ENCODE results near the gene NRF1. TPM values are rescaled to one million over a fixed set of nuclear protein-coding genes. Genes with fewer than 3 reads are reported as not detected.

NRF1 gene
- total RNA-seq, 1 donor from 2014 or later = 22.6 TPM

DNA sequence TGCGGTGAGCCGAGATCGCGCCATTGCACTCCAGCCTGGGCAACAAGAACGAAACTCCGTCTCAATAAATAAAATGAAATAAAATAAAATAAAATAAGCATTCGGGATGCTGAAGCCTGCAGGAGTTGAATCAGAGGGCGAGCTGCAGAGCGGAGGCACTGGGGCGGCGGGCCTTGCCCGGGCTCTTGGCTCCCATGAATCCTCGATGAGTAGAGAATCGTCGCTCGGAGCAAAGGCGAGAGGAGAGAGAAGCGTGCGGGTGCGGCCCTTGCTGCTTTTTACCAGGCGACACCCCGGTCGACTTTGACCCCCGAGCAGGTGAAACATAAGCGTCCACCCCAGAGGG is 172.9 kb downstream of the NRF1 start:
- DNase-seq (ENCODE audit: extremely low spot score in 2 of 2) = no peak
- TF ChIP-seq POLR2AphosphoS5 (IDR thresholded peaks at IDR 0.05; ENCODE audit: insufficient read depth in 1 of 2, low read depth in 1 of 2) (no peak), POLR2A (IDR thresholded peaks at IDR 0.05) (no peak)
- intact Hi-C loops (cut with DNase I) = no loop called here
- Histone ChIP-seq H3K4me3 (no peak overlapping the region), H3K9me3 (no peaks in the 10 kb centered on the region), H3K27me3 (peaks cover 37% of the 10 kb centered on the region), H3K36me3 (no peaks in the 10 kb centered on the region), H3K4me1 (peaks cover 69% of the 10 kb centered on the region), H3K27ac (no peak overlapping the region)

DNA sequence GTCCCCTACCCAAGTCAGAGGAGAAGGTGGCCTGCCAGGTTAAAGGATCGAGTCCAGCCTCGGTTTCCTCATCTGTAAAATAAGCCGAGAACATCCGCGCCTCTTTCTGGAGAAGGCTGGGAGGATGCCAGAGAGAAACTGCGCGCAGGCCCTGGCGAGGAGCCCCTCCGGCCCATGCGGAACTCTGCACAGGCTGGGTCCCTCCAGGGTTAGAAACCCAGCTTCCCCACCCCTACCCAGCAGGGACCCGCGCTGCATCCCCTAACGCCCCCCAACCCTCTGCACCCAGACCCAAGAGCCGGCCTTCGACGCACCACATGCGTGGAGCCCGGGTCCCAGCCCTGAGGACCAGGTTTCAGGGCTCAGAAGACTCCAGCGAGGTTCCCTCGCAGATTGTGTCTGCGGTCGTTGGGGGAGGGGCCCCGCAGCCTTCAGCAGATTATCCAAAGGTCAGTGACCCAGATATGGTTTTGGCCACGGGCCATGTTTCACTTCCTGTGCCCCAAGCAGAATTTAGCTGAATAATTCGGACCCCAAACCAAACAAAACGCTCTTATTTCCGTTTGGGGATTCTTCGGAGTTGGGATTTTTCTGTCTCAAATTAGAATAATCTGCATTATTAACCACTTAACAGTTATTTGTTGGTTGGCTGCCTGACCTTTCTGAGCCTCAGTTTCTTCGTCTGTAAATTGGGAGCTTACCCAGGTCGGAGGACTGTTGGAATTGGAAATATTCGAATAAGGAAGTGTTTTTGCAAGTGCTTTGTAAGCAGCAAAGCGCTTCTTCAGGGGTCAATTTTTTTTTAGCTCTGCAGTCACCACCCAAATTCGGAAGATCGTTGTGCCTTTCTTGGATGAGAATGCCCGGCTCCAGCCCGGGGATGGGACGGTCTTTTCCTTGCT is 173.5 kb downstream of the NRF1 start:
- H3K4me3 ChIP-seq = peak overlapping the region in 1 of 2 donors; percentile 15
- peaks cover 62% of the 10 kb centered on the region for H3K4me1 ChIP-seq
- peaks cover 35% of the 10 kb centered on the region for H3K27me3 ChIP-seq
- intact Hi-C loops (cut with DNase I) = no loop called here
- no peaks in the 10 kb centered on the region for H3K9me3 ChIP-seq
- no peak for DNase-seq (ENCODE audit: extremely low spot score in 2 of 2)
- no peak overlapping the region for H3K27ac ChIP-seq
- TF ChIP-seq CTCF (IDR thresholded peaks at IDR 0.05) = no peak
- TF ChIP-seq POLR2AphosphoS5 (IDR thresholded peaks at IDR 0.05; ENCODE audit: insufficient read depth in 1 of 2, low read depth in 1 of 2) = no peak
- TF ChIP-seq POLR2A (IDR thresholded peaks at IDR 0.05) = no peak
- no peaks in the 10 kb centered on the region for H3K36me3 ChIP-seq

DNA sequence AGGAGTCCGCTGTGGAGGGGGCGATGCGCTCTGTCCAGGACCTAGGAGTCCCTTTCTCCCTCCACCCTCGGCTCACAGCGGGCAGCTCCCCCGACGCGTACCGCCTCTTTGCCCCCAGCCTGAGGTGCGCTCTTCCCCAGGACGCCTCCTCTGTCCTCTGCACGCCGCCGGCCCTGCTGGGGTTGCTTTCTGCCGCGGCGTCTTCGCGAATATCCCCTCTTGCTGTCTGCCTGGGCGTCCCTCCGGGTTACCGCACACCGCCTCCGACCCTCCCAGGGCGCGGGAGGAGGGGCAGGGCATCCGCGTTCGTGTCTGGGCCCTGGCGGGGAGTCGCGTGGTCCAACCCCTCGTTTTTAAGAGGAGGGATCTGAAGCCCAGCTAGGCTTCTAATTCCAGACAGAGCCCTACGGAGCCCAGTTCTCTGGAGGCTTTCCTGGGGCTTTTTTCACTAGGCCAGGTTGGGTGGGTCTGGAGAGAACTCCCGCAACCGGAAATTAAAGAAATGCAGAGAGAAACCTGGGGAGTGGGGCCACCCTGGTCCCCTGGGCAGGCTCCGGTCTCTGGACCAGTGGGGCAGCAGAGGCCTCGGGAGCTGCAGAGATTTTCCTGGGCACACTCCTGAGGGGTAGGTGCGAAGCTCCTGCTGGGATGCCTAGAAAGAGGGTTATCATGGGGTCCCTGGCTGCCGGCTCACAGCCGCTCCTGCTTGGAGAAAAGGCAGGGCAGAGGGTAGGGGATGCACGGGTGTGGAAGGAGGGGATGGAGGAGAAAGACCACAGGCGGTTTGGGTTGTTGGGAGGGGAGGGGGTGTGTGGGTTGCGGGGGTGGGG is 174.4 kb downstream of the NRF1 start:
- TF ChIP-seq CTCF (IDR thresholded peaks at IDR 0.05) (no peak), POLR2AphosphoS5 (IDR thresholded peaks at IDR 0.05; ENCODE audit: insufficient read depth in 1 of 2, low read depth in 1 of 2) (no peak), POLR2A (IDR thresholded peaks at IDR 0.05) (no peak)
- H3K9me3 ChIP-seq = no peaks in the 10 kb centered on the region
- H3K4me3 ChIP-seq = peak overlapping the region in 1 of 2 donors; percentile 15
- H3K4me1 ChIP-seq = peaks cover 54% of the 10 kb centered on the region
- H3K27ac ChIP-seq = no peak overlapping the region
- peaks cover 29% of the 10 kb centered on the region for H3K27me3 ChIP-seq
- DNase-seq (ENCODE audit: extremely low spot score in 2 of 2) = no peak
- no peaks in the 10 kb centered on the region for H3K36me3 ChIP-seq
- intact Hi-C loops (cut with DNase I) = no loop called here

GRCh38 chr7:129786825-129787563 is 175.5 kb downstream of the NRF1 start:
- H3K36me3 ChIP-seq = no peaks in the 10 kb centered on the region
- H3K27me3 ChIP-seq = peaks cover 19% of the 10 kb centered on the region
- no peaks in the 10 kb centered on the region for H3K9me3 ChIP-seq
- no peak overlapping the region for H3K27ac ChIP-seq
- intact Hi-C loops (cut with DNase I) = no loop called here
- peaks cover 43% of the 10 kb centered on the region for H3K4me1 ChIP-seq
- TF ChIP-seq POLR2AphosphoS5 (IDR thresholded peaks at IDR 0.05; ENCODE audit: insufficient read depth in 1 of 2, low read depth in 1 of 2) (no peak), CTCF (IDR thresholded peaks at IDR 0.05) (no peak), POLR2A (IDR thresholded peaks at IDR 0.05) (no peak)
- no peak for DNase-seq (ENCODE audit: extremely low spot score in 2 of 2)
- H3K4me3 ChIP-seq = no peak overlapping the region

- Histone ChIP-seq H3K4me1 (peaks cover 24% of the 10 kb centered on the region), H3K27ac (no peak overlapping the region), H3K9me3 (no peaks in the 10 kb centered on the region), H3K36me3 (no peaks in the 10 kb centered on the region), H3K4me3 (no peak overlapping the region), H3K27me3 (peaks cover 6% of the 10 kb centered on the region)
- intact Hi-C loops (cut with DNase I) = no loop called here
- no peak for TF ChIP-seq CTCF (IDR thresholded peaks at IDR 0.05)
- no peak for TF ChIP-seq POLR2AphosphoS5 (IDR thresholded peaks at IDR 0.05; ENCODE audit: insufficient read depth in 1 of 2, low read depth in 1 of 2)
- TF ChIP-seq POLR2A (IDR thresholded peaks at IDR 0.05) = no peak
- no peak for DNase-seq (ENCODE audit: extremely low spot score in 2 of 2)
Measured at GRCh38 chr7:129789000-129789399, 177.5 kb downstream of the NRF1 start.

Data from vagina (tissue), 2 donors.